Ovary (tissue), 3 donors: Measurements from ENCODE around the gene DAPP1.

ENCODE experiments used
- CTCF ChIP-seq, 3 donors: fragments of 450-650 bp in 2 of 3; fragments of 200-600 bp in 1 of 3; IDR thresholded peaks; one replicate each; pipeline versions ENCODE4 v1.5.1 to v1.8.0; 2016 to 2022; ENCODE audit warnings: antibody characterized with exemption in 3 of 3, mild to moderate bottlenecking in 1 of 3
- EP300 ChIP-seq: sonication (generic); formaldehyde crosslinking; IDR thresholded peaks from one replicate; pipeline ENCODE4 v1.6.1; 2017; ENCODE audit warnings: antibody characterized with exemption
- POLR2A ChIP-seq: fragments of 450-650 bp; IDR thresholded peaks from one replicate; pipeline ENCODE4 v1.6.1; 2017; ENCODE audit warnings: antibody characterized with exemption, mild to moderate bottlenecking, moderate library complexity
- donor health status: DM: no; HTN: no; CAD: no.

GRCh38 chr4:99800332-99801004 lies 16.2 kb upstream of the DAPP1 start:
- TF ChIP-seq CTCF (IDR thresholded peaks at IDR 0.05) (no peak), POLR2A (no peak), EP300 (no peak)
